ENCODE measurements around the gene ARMC5.
A peak's percentile ranks its signal among the peaks of the same experiment; 100 is the strongest.
"Not testable (repeated sequence)": the region's sequence is repeated elsewhere in the genome, so short reads cannot be mapped to it uniquely, and the experiment has no call there.

Gene ARMC5

DNA sequence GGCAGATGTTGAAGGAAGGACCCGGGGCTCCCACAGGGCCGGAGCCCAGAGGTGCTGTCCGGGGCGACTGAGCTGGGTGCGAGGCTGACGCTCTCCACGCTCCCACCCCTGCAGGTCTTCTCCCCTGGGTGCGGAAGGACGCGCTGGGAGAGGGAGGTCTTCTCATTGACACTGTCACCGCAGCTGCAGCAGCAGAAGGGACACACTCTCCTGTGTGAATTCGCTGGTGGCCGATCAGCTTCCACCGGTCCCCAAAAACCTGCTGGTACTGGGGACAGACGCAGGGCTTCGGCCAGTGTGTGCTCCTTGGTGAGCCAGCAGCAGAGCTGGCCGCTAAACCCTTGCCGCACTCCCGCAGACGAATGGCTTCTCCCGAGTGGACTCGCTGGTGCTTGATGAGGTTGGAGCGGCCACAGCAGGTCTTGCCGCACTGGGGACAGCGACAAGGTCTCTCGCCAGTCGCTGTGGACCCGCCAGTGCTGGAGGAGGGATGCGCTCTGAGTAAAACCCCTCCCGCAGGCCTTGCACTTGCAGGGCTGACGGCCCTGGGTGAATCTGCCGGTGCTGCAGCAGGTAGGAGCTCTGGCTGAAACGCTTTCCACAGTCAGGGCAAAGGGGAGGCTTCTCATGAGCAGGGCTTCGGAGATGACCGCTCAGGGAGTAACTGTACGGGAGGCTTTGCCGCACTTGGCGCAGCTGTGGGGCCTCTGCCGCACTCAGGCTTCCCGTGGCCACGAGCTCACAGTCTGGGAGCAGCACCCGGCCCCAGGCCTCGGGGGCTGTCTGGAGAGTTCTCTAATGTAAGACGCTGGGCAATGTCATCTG lies 22.9 kb upstream of the ARMC5 start:
- DNase-seq: no peak

DNA sequence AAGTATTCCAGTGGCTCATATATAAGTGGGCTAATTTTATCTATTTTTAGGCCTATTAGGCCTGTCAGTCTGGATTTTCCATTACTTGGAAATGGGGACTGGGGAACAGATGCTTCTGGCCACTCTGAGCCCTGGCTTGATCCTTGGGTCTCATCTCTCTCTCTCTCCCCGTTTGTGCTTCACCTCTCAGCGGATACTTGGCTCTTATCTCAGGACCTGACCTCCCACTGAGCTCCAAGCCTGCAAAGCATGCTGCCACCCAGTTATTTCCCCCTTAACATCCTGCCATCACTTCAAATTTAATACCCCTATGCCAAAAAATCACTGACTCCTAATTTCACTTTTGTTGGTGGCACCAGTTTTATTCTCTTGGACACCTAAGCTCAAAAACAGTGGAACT lies 20.9 kb upstream of the ARMC5 start:
- DNase-seq: no peak

DNA sequence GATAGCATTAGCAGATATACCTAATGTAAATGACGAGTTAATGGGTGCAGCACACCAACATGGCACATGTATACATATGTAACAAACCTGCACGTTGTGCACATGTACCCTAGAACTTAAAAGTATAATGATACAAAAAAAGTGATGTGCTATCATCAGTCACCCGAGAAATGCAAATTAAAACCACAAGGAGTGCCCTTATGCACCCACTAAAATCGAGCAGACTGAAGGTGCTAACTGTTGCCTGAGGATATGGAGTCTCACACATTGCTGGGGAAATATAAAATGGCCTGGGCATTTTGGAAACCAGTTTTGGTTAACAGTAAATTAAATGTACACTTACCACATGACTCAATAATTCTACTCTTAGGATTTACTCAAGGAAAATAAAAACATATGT lies 20.3 kb upstream of the ARMC5 start:
- DNase-seq: not testable (repeated sequence)

DNA sequence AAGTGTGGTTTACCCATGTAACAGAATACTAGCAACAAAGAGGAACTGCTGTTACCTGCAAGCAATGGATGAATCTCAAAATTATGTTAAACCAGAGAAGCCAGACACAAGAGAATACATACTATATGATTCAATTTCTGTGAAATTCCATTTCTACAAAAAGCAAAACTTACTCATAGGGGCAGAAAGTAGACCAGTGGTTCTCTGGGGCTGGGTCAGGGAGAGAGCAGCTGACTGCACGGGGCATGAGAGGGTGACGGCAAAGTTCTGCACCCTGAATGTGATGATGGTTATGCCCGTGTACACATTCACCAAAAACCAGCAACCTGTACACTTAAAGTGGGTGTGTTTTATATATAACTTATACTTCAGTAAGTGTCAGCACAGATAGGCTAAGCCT lies 19.8 kb upstream of the ARMC5 start:
- no peak for DNase-seq

DNA sequence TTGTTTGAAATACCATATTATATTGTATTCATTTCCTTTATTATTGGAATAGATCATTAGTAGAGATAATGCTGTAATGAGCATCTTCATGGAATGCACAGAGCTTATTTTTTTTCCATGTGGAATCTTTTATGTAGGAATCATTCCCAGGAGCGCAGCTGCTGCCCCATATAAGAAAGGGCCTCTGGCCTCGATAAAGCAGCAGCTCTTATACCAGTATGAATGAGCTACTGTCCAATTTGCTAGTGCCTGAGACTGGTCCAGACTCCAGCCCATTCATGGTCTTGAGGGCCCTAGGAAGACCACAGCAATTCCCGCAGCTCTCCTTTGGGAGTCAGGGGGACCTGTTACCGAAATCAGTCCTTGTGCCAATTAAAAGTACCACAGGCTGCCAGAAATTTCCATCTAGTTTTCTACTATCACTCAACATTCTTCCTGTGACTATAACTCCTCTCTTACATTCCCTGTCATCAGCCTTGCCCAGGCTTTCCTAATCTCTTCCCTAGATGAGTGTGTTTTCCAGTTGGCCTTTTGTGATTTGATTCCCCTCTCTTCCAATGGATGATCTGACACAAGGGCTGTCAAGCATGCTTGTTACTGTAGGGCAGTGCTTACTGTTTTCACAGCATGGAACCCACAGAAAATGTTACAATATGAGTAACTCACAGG lies 18.7 kb upstream of the ARMC5 start:
- DNase-seq: no peak

DNA sequence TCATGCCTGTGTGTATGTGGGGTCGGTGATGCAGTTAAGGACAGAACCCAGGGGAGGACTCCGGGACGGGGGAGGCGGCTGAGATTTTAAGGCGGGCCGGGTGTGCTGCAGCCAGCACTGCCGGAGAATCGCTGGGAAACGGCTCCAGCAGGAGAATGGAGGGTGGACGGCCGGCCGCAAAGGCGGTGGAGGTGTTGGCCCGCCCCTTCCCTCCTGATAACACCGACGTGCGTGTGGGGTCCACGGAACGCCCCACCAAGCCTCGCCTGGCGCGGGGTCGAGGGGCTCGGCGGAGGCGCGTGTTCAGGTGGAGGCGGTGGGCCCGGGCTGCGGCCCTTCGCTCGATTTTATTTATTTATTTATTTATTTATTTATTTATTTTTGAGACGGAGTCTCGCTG lies 17.3 kb upstream of the ARMC5 start:
- no peak for DNase-seq

DNA sequence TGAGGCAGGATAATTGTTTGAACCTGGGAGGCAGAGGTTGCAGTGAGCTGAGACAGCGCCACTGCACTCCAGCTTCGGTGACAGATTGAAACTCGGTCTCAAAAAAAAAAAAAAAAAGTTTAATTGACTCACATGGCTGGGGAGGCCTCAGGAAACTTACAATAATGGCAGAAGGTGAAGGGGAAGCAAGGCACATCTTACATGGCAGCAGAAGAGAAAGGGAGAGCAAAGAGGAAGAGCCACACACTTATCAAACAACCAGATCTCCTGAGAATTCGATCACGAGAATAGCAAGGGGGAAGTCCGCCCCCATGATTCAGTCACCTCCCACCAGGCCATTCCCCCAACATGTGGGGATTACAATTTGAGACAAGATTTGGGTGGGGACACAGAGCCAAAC lies 13.4 kb upstream of the ARMC5 start:
- DNase-seq: not testable (repeated sequence)

DNA sequence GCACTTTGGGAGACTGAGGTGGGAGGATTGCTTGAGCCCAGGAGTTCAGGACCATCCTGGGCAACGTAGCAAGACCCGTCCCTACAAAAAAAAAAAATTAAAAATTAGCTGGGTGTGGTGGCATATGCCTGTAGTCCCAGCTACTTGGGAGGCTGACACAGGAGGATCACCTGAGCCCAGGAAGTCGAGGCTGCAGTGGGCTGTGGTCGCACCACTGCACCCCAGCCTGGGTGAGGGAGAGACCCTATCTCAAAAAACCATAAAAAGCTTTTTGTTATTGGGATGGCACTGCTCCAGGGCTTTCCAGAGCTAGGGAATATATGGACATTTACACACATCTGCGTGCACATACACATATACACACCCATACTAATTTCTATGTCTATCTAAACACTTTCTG lies 8.1 kb upstream of the ARMC5 start:
- DNase-seq: no peak

DNA sequence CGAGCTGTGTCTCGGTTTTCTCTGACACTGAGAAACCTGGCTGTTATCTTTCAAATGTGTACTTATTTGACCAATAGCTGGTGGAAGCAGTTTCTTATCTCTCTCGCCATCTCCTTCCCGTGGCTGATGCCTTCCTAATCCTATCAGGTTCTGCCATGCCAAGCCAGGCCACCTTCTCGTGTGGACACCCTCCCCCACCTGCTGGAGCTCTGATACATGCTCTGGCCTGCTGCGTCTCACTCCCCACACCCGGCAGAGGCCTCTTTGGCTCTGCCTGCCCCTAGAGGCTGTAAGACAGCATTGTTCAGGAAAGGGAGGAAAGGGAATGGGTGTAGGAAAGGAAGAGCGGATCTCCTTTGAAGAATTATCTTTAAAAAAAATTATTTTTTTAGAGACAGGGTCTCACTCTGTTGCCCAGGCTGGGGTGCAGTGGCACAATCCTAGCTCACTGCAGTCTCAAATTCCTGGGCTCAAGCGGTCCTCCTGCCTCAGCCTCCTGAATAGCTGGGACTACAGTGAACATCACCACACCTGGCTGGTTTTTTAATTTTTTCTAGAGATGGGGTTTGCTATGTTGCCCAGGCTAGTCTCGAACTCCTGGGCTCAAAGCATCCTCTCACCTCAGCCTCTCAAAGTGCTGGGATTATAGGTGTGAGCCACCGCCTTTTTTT lies 7.5 kb upstream of the ARMC5 start:
- DNase-seq: peak; percentile 67

DNA sequence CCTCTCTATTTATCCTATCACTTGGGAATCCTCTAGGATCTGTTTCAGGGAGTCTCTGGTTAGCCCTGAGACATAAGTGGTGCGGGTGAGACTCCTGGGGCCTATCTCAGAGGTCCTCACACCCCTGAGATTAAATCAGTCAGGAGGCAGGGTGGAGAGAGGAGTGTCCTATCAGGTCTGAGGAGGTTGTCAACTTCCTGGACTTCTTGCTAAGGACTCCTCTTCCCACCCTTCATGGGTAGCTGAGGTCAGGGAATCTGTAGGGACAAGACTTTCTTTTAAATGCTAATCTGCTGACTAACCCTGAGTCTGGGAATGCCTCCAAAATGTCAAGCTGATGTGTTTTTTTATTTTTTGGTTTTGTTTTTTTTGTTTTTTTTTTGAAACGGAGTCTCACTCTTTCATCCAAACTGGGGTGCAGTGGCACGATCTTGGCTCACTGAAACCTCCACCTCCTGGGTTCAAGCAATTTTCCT lies 6.6 kb upstream of the ARMC5 start:
- DNase-seq: no peak

DNA sequence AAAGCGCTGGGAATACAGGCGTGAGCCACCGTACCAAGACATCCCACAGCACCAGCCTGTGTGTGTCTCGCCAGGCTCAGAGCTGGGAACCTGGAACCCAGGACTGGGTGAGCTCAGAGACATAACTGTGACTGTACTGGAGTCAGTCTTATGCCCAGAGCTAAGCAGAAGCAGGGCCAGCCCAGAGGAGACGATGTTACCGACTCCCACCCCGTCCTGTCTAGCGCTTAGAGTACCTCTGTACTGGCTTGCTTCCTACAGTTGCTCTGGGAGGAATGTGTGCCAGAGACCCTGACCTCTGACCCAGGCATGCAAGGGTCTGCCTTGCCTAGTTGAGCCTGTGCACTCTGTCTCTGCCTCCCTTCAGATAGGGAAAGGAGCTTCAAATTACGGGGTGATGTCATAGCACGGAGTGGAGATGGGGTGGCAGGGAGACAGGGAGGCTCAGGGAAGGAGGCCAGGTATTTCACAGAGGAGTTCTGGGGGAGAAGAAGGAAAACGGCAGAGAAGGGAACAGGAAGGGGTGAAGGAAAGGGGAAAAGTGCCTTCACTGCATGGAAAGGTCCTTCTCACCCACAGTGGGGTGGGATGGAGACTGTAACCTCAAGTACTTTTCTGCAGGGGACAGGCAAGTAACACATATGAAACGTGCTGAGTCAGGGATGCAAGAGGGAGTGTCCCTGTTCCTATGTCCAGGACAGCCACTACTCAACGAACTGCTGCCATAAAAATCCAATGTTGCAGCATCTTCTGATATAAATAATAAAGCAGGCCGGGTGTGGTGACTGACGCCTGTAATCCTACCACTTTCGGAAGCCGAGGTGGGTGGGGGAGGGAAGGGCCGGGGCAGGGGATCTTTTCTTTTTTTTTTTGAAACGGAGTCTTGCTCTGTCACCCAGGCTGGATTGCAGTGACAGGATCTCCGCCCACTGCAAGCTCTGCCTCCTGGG lies 5.8 kb upstream of the ARMC5 start:
- no peak for DNase-seq

DNA sequence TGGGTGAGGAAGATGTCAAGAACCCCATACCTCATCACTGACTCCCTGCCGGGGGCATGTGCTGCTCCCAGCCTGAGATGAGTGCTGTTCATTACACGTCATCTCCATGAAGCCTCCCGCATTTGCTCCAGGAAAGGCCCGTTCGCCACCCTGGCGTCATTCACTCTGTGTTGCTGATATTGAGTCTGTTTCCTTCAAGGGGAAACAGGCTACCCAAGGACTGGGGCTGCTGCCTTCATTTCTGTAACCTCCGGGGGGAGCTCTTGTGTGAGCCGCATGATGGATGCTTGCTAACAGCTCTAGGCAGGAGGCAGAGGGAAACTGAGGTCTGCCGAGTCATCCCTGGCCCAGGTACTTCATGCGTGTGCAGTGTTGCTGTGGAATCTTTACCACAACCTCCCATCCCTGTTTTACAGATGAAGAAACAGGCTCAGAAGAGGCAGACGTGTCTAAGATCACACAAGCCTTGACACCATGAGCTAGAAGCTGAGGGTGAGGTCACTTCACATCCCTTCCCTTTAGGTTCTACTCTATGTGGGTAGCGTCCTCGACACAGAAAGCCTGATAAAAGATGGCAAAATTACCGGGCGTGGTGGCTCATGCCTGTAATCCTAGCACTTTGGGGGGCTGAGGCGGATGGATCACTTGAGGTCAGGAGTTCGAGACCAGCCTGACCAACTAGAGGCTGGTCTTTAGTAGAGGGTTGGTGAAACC lies 3.5 kb upstream of the ARMC5 start:
- DNase-seq: no peak

DNA sequence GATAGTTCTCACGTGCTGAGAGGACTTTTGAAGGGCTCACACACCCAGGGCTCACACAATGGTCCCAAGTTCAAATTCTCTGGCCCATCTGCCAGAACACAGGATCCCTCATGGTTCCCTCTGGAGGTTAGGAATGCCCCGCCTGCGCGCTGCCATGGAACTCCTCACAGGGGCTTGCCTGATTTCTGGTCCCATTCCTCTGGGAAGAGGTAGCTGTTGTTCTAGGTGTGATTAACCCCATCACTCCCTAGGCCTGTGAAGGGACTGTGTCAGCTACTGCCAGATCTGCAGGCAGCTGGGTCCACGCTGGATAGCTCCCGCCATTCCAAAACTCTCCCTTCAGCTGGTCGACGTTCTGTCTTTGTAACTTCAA lies 2.3 kb upstream of the ARMC5 start:
- DNase-seq: no peak

DNA sequence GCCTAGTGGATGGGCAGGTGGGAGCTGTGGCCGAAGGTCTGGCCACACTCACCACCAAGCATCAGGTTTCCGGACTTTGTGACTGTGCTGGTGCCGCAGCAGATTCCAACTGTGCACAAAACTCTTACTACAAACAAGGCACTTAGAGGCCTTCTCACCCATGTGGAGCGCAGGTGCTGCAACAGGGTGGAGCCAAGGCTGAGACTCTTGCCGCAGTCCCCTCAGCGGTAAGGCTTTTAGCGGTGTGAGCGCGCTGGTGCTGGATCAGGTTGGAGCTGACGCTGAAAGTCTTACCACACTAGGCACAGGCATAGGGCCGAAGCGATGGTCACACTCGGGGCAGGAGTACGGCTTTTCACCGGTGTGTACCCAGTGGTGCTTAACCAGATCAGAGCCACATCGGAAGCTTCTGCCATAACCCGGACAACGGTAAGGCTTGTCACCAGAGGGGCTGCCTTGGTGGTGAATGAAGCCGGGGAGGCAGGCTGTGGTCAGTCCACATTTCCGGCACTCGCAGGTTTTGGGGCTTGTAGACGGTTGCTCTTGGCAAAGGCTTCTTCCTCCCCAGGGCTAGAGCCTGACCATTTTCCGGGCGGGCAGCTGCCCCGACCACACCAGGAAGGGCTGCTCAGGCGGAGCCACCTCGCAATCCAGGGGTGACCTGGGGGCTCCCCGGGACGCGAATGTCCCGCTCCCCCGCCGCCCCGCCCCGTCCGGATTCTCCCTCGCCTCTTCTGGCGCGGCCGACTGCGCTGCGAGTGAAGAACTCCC lies 1.0 kb upstream of the ARMC5 start:
- DNase-seq: peak; percentile 77

DNA sequence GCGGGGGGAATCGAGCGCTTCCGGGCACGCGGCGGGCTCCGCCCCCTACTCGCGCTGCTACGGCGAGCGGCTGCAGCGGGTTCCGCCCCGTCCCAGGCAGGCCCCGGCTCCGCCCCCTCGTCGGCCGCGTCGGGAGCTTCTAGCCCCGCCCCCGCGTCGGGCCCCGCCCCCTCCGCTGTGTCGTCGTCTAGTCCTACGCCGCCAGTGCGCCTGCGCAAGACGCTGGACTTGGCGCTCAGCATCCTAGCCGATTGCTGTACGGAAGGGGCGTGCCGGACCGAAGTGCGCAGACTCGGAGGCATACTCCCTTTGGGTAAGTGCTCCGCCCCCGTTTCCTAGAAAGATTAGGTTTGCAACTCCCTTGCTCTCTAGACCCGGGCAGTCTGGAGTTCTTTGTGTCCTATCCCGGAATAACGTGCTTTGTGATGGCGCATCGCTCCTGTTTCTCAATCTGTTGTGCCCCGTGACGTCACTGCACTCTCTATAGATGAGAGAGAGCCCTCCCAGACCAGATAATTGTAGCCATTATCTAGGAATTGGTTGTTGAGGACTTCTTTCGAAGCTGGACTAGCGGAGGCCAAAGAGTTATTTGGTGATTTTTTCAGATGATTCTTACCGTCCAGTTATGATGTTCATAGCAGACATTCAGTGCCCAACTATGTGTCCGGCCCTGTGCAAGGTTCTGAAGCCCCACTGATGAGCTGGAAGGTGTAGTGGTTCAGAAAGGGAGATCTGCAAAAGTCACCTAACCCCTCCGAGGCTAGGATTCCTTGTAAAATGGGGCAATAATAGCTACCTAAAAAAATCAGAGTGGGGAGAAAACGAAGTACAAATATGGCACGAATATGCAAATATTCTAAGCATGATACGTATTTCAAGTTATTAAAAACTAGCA lies 633 bp downstream of the ARMC5 start:
- peak; percentile 99 for DNase-seq

DNA sequence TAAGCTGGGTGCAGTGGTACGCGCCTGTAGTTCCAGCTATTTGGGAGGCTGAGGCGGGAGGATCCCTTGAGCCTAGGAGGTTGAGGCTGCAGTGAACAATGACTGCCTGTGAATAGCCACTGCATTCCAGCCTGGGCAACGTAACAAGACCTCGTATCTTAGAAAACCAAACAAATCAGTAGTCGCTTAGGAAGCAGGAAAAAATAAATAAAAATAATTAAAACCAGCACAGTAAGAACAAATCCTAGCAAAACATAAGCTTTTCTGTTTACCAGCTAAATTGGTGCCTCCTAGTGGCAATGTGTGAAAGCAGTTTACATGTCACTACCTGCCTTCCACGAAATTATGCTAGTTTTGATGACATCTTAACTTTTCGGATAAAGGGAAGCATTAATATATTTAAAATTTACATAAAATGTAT lies 1.3 kb downstream of the ARMC5 start:
- DNase-seq: no peak

DNA sequence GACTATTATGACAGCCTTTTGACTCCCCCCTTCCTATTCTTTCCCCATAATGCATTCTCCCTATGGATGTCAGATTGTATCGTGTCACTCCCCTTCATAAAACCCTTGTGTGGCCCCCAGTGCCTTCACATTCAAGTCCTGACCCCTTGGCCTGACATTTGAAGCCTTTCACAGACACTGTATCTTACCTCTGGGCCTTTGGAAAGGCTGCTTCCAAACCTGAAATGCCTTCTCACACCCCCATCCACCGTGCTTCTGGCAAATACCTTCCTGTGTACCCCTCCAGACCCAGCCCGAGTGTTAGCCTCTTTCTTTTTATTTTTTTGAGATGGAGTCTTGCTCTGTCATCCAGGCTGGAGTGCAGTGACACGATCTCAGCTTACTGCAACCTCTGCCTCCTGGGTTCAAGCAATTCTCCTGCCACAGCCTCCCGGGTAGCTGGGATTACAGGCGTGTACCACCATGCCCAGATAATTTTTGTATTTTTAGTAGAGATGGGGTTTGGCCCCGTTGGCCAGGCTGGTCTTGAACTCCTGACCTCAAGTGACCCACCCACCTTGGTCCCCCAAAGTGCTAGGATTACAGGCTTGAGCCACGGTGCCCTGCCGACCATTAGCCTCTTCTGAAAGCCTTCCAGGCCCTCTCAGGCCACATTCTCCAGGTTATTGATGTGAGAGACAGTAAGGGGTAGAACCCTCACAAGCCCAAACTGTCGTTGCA lies 2.1 kb downstream of the ARMC5 start:
- no peak for DNase-seq

DNA sequence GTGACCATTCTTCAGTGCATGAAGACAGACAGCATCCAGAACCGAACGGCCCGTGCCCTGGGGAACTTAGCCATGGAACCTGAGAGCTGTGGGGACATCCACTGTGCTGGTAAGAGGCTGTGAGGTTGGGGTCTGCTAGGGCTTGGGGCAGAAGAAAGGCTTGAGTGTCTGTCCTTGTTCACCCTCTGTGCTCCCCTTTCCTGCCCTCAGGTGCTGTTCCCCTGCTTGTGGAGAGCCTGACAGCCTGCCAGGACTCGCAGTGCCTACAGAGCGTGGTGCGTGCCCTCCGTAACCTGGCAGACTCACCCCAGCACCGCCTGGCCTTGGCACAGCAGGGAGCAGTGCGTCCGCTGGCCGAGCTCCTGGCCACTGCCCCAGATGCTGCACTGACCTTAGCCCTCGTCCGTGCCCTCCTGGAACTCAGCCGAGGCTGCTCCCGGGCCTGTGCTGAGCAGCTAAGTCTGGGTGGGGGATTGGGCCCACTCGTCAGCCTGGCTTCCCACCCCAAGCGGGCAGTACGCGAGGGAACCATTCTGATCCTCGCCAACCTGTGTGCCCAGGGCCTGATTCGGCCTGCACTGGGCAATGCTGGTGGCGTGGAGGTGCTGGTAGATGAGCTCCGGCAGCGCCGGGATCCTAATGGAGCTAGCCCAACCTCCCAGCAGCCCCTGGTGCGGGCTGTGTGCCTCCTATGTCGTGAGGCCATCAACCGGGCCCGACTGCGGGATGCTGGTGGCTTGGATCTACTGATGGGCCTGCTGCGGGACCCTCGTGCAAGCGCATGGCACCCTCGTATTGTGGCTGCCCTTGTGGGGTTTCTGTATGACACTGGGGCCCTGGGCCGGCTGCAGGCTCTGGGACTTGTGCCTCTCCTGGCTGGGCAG lies 2.9 kb downstream of the ARMC5 start:
- DNase-seq: no peak
